Measurements from ENCODE around the gene PSPH. TPM values are rescaled to one million over a fixed set of nuclear protein-coding genes. Genes with fewer than 3 reads are reported as not detected.

PSPH gene
- total and polyA plus RNA-seq, 4 donors, result 5.5 to 35.9 (median 9.0) TPM

GRCh38 chr7:56003749-56004148 lies 47.5 kb downstream of the PSPH start:
- peaks cover 0 to 5% (median under 1%) of the 10 kb centered on the region in 4 donors for H3K4me1 ChIP-seq (ENCODE audit: control insufficient read depth in 4 of 4, insufficient read depth in 4 of 4, low read length in 3 of 4)
- TF ChIP-seq FOXA2 (IDR thresholded peaks at IDR 0.05) (no peak), REST (IDR thresholded peaks at IDR 0.05) (no peak), RXRA (IDR thresholded peaks at IDR 0.05) (no peak), HNF4G (IDR thresholded peaks at IDR 0.05) (no peak), RAD21 (IDR thresholded peaks at IDR 0.05) (no peak), EGR1 (IDR thresholded peaks at IDR 0.05; ENCODE audit: low read depth in 2 of 2) (no peak)
- TF ChIP-seq, protein P1, sequence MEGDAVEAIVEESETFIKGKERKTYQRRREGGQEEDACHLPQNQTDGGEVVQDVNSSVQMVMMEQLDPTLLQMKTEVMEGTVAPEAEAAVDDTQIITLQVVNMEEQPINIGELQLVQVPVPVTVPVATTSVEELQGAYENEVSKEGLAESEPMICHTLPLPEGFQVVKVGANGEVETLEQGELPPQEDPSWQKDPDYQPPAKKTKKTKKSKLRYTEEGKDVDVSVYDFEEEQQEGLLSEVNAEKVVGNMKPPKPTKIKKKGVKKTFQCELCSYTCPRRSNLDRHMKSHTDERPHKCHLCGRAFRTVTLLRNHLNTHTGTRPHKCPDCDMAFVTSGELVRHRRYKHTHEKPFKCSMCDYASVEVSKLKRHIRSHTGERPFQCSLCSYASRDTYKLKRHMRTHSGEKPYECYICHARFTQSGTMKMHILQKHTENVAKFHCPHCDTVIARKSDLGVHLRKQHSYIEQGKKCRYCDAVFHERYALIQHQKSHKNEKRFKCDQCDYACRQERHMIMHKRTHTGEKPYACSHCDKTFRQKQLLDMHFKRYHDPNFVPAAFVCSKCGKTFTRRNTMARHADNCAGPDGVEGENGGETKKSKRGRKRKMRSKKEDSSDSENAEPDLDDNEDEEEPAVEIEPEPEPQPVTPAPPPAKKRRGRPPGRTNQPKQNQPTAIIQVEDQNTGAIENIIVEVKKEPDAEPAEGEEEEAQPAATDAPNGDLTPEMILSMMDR (IDR thresholded peaks at IDR 0.05; ENCODE audit: low read depth, low read length, missing input control), result no peak
- TF ChIP-seq, protein P2, sequence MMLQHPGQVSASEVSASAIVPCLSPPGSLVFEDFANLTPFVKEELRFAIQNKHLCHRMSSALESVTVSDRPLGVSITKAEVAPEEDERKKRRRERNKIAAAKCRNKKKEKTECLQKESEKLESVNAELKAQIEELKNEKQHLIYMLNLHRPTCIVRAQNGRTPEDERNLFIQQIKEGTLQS (IDR thresholded peaks at IDR 0.05), result no peak
- H3K9me3 ChIP-seq (ENCODE audit: control insufficient read depth in 4 of 4, low read length in 3 of 4), result no peaks in the 10 kb centered on the region
- no peak overlapping the region for H3K9ac ChIP-seq (ENCODE audit: low read depth in 1 of 2, low read length in 2 of 2)
- WGBS, result 90% methylated on average over 4 of the region's 4 CpGs
- no peak overlapping the region for H3K4me3 ChIP-seq (ENCODE audit: low read depth in 1 of 3, low read length in 3 of 3)
- H3K27me3 ChIP-seq (ENCODE audit: control insufficient read depth in 4 of 4, insufficient read depth in 4 of 4, low read length in 3 of 4), result no peaks in the 10 kb centered on the region
- DNase-seq (ENCODE audit: low spot score), result no peak
- peaks cover 0 to 2% (median 0%) of the 10 kb centered on the region in 4 donors for H3K36me3 ChIP-seq (ENCODE audit: control insufficient read depth in 4 of 4, insufficient read depth in 3 of 4, low read depth in 1 of 4, low read length in 3 of 4)
- no peak overlapping the region for H3K27ac ChIP-seq (ENCODE audit: low read depth in 1 of 2, low read length in 2 of 2)

GRCh38 chr7:55996856-55997500 lies 54.3 kb downstream of the PSPH start:
- Histone ChIP-seq H3K9me3 (ENCODE audit: control insufficient read depth in 4 of 4, low read length in 3 of 4) (no peaks in the 10 kb centered on the region), H3K27ac (ENCODE audit: low read depth in 1 of 2, low read length in 2 of 2) (no peak overlapping the region), H3K27me3 (ENCODE audit: control insufficient read depth in 4 of 4, insufficient read depth in 4 of 4, low read length in 3 of 4) (no peaks in the 10 kb centered on the region)

More at GRCh38 chr7:55996856-55997500, 54.3 kb downstream of the PSPH start:
- peaks cover 0 to 5% (median under 1%) of the 10 kb centered on the region in 4 donors for H3K4me1 ChIP-seq (ENCODE audit: control insufficient read depth in 4 of 4, insufficient read depth in 4 of 4, low read length in 3 of 4)
- H3K4me3 ChIP-seq (ENCODE audit: low read depth in 1 of 3, low read length in 3 of 3), result no peak overlapping the region
- H3K36me3 ChIP-seq (ENCODE audit: control insufficient read depth in 4 of 4, insufficient read depth in 3 of 4, low read depth in 1 of 4, low read length in 3 of 4), result peaks cover 3 to 40% (median 17%) of the 10 kb centered on the region in 4 donors
- no peak for DNase-seq (ENCODE audit: low spot score)
- no peak overlapping the region for H3K9ac ChIP-seq (ENCODE audit: low read depth in 1 of 2, low read length in 2 of 2)
- WGBS, result 76% methylated on average over 8 of the region's 8 CpGs
- TF ChIP-seq SP1 (IDR thresholded peaks at IDR 0.05) (peak; percentile 42), GABPA (IDR thresholded peaks at IDR 0.05 in 1 of 2, conservative IDR thresholded peaks at IDR 0.05 in 1 of 2) (no peak), NR2F2 (IDR thresholded peaks at IDR 0.05) (peak; percentile 26), ZBTB33 (IDR thresholded peaks at IDR 0.05) (no peak), RXRA (IDR thresholded peaks at IDR 0.05) (peak; percentile 20 to 68), FOXA2 (IDR thresholded peaks at IDR 0.05) (no peak), HNF4A (conservative IDR thresholded peaks at IDR 0.05) (peak; percentile 28 to 53)
- TF ChIP-seq, protein P2 (IDR thresholded peaks at IDR 0.05), result no peak

Measured in liver (tissue), 9 donors.